AG09319 (cell line): Measurements from ENCODE around the gene SVOP.
A peak's percentile ranks its signal among the peaks of the same experiment; 100 is the strongest.

Experiments used
- DNase-seq: peaks from one replicate; pipeline ENCODE4 v3.0.0-alpha.2; 2010; ENCODE audit warnings: low read depth; ENCODE audit errors: extremely low read depth
- CTCF ChIP-seq: IDR thresholded peaks from 2 replicates; pipeline ENCODE4 v1.5.1; 2011; ENCODE audit warnings: low read depth, mild to moderate bottlenecking, inconsistent platforms, low read length, moderate library complexity

SVOP gene

GRCh38 chr12:108969622-108970021 lies 51.2 kb downstream of the SVOP start:
- no peak for TF ChIP-seq CTCF
- DNase-seq = no peak

GRCh38 chr12:108967869-108968540 lies 52.9 kb downstream of the SVOP start:
- peak; percentile 16 for TF ChIP-seq CTCF
- no peak for DNase-seq

GRCh38 chr12:108966378-108967151 lies 54.3 kb downstream of the SVOP start:
- TF ChIP-seq CTCF = no peak
- DNase-seq = no peak

GRCh38 chr12:108965886-108966285 lies 55.0 kb downstream of the SVOP start:
- DNase-seq = no peak
- no peak for TF ChIP-seq CTCF

GRCh38 chr12:108964371-108965352 lies 56.2 kb downstream of the SVOP start:
- DNase-seq = no peak
- no peak for TF ChIP-seq CTCF

GRCh38 chr12:108962256-108962655 lies 58.6 kb downstream of the SVOP start:
- DNase-seq = no peak
- no peak for TF ChIP-seq CTCF
